Measurements from ENCODE around the gene MTCL3.

Gene MTCL3

GRCh38 chr6:127468936-127469335 lies 50.2 kb downstream of the MTCL3 start:
- H3K27ac ChIP-seq (ENCODE audit: control insufficient read depth, insufficient read depth, low read length) = no peak overlapping the region
- FAIRE-seq = no peak
- no peak overlapping the region for H3K9ac ChIP-seq (ENCODE audit: control insufficient read depth, extremely low read depth, insufficient read depth, low read length)

GRCh38 chr6:127466416-127466815 lies 52.7 kb downstream of the MTCL3 start:
- Histone ChIP-seq H3K27me3 (ENCODE audit: control insufficient read depth, extremely low read depth, insufficient read depth, low read length) (no peaks in the 10 kb centered on the region), H3K4me3 (ENCODE audit: control insufficient read depth in 2 of 3, extremely low read depth in 1 of 3, insufficient read depth in 2 of 3, low read depth in 1 of 3, low read length in 3 of 3) (no peak overlapping the region), H4K20me1 (ENCODE audit: control insufficient read depth, extremely low read depth, insufficient read depth, low read length) (no peaks in the 10 kb centered on the region), H3K27ac (ENCODE audit: control insufficient read depth, insufficient read depth, low read length) (no peak overlapping the region), H3K9me1 (ENCODE audit: control insufficient read depth, extremely low read depth, insufficient read depth, low read length) (no peaks in the 10 kb centered on the region), H3K36me3 (ENCODE audit: control insufficient read depth in 2 of 2, extremely low read depth in 1 of 2, insufficient read depth in 2 of 2, low read length in 2 of 2) (no peaks in the 10 kb centered on the region), H3K4me1 (ENCODE audit: control insufficient read depth, extremely low read depth, insufficient read depth, low read length) (no peaks in the 10 kb centered on the region), H3K4me2 (ENCODE audit: control insufficient read depth, extremely low read depth, insufficient read depth, low read depth, low read length) (no peak overlapping the region), H2AFZ (ENCODE audit: control insufficient read depth, low read length) (no peak overlapping the region), H3K79me2 (ENCODE audit: control insufficient read depth, insufficient read depth, low read length) (no peaks in the 10 kb centered on the region), H3K9me3 (ENCODE audit: control insufficient read depth, low read depth, low read length) (no peaks in the 10 kb centered on the region), H3K9ac (ENCODE audit: control insufficient read depth, extremely low read depth, insufficient read depth, low read length) (no peak overlapping the region)
- TF ChIP-seq EZH2 (IDR thresholded peaks at IDR 0.05; ENCODE audit: low read length) (no peak), CTCF (optimal IDR thresholded peaks at IDR 0.05 in 1 of 3, IDR thresholded peaks at IDR 0.05 in 1 of 3, conservative IDR thresholded peaks at IDR 0.05 in 1 of 3; ENCODE audit: extremely low read depth in 1 of 3, insufficient read depth in 2 of 3, low read length in 3 of 3) (no peak)
- DNase-seq (ENCODE audit: low read depth, low spot score) (no peak), FAIRE-seq (no peak)
- dilution Hi-C loops (cut with MboI; ENCODE audit: extremely low pct_ligation_motif_present, low sequenced_read_pairs) = no loop called here

More at GRCh38 chr6:127468936-127469335, 50.2 kb downstream of the MTCL3 start:
- H3K79me2 ChIP-seq (ENCODE audit: control insufficient read depth, insufficient read depth, low read length) = no peaks in the 10 kb centered on the region
- H3K4me1 ChIP-seq (ENCODE audit: control insufficient read depth, extremely low read depth, insufficient read depth, low read length) = no peaks in the 10 kb centered on the region
- no peak overlapping the region for H2AFZ ChIP-seq (ENCODE audit: control insufficient read depth, low read length)
- H3K4me3 ChIP-seq (ENCODE audit: control insufficient read depth in 2 of 3, extremely low read depth in 1 of 3, insufficient read depth in 2 of 3, low read depth in 1 of 3, low read length in 3 of 3) = no peak overlapping the region
- H3K9me1 ChIP-seq (ENCODE audit: control insufficient read depth, extremely low read depth, insufficient read depth, low read length) = no peaks in the 10 kb centered on the region
- H3K9me3 ChIP-seq (ENCODE audit: control insufficient read depth, low read depth, low read length) = no peaks in the 10 kb centered on the region
- no peaks in the 10 kb centered on the region for H3K27me3 ChIP-seq (ENCODE audit: control insufficient read depth, extremely low read depth, insufficient read depth, low read length)
- TF ChIP-seq EZH2 (IDR thresholded peaks at IDR 0.05; ENCODE audit: low read length) = no peak
- no peak for TF ChIP-seq CTCF (optimal IDR thresholded peaks at IDR 0.05 in 1 of 3, IDR thresholded peaks at IDR 0.05 in 1 of 3, conservative IDR thresholded peaks at IDR 0.05 in 1 of 3; ENCODE audit: extremely low read depth in 1 of 3, insufficient read depth in 2 of 3, low read length in 3 of 3)
- no peaks in the 10 kb centered on the region for H4K20me1 ChIP-seq (ENCODE audit: control insufficient read depth, extremely low read depth, insufficient read depth, low read length)
- H3K4me2 ChIP-seq (ENCODE audit: control insufficient read depth, extremely low read depth, insufficient read depth, low read depth, low read length) = no peak overlapping the region
- H3K36me3 ChIP-seq (ENCODE audit: control insufficient read depth in 2 of 2, extremely low read depth in 1 of 2, insufficient read depth in 2 of 2, low read length in 2 of 2) = no peaks in the 10 kb centered on the region
- dilution Hi-C loops (cut with MboI; ENCODE audit: extremely low pct_ligation_motif_present, low sequenced_read_pairs) = no loop called here
- DNase-seq (ENCODE audit: low read depth, low spot score) = no peak

Data from keratinocyte (primary cell).